Stimulated activated CD4-positive, alpha-beta T cell treated with anti-CD3 and anti-CD28 coated beads, TNF-alpha, amount 100 ng/mL, for 1 hour (primary cell): ENCODE measurements around the gene DYRK1B.
A peak's percentile ranks its signal among the peaks of the same experiment; 100 is the strongest.
"Not testable (repeated sequence)": the region's sequence is repeated elsewhere in the genome, so short reads cannot be mapped to it uniquely, and the experiment has no call there.

Experiments
- DNase-seq, 3 donors: peaks; one replicate each; pipeline ENCODE4 v3.0.0-alpha.2; 2020; ENCODE audit warnings: low read depth in 3 of 3, low spot score in 1 of 3

The DYRK1B gene

GRCh38 chr19:39833464-39834286, at the start of gene DYRK1B:
Gene DYRK1B (minus strand): TSS chr19:39834162. CDS start chr19:39831867, 2,295 bp downstream.
- peak; percentile 92 to 97 (median 96) for DNase-seq

GRCh38 chr19:39882645-39883044, 48.7 kb upstream of the DYRK1B start:
- DNase-seq, result not testable (repeated sequence)

GRCh38 chr19:39881495-39882110, 47.6 kb upstream of the DYRK1B start:
- DNase-seq, result not testable (repeated sequence)

GRCh38 chr19:39880241-39880640, 46.3 kb upstream of the DYRK1B start:
- DNase-seq, result not testable (repeated sequence)

- DNase-seq, result not testable (repeated sequence)
Observed at GRCh38 chr19:39879796-39880195, 45.8 kb upstream of the DYRK1B start.

GRCh38 chr19:39878866-39879265, 44.9 kb upstream of the DYRK1B start:
- DNase-seq, result not testable (repeated sequence)

- DNase-seq, result no peak
Observed at GRCh38 chr19:39878398-39878797, 44.4 kb upstream of the DYRK1B start.

- DNase-seq, result not testable (repeated sequence)
Observed at GRCh38 chr19:39877982-39878381, 44.0 kb upstream of the DYRK1B start.

- not testable (repeated sequence) for DNase-seq
Observed at GRCh38 chr19:39877488-39877887, 43.5 kb upstream of the DYRK1B start.

DNA sequence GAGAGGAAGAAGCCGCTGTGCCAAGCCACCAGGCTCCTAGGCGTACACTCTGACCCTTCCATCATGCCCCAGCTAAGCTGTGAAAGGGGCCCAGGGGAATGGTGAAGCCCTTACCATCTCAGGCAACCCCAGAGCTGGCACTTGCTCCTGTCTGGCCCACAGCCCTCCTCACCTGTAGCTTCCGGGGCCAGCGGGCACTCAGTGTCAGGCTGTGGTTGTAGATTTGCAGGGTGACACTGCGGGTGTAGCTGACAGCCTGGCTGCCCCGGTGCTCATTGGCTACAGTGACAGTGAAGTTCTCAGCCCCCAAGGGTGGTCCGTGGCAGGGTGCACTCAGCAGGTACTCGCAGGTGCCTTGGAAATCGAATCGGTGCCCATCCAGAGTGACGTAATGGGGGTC, 42.5 kb upstream of the DYRK1B start:
- not testable (repeated sequence) for DNase-seq

GRCh38 chr19:39875401-39875864, 41.5 kb upstream of the DYRK1B start:
- not testable (repeated sequence) for DNase-seq

DNA sequence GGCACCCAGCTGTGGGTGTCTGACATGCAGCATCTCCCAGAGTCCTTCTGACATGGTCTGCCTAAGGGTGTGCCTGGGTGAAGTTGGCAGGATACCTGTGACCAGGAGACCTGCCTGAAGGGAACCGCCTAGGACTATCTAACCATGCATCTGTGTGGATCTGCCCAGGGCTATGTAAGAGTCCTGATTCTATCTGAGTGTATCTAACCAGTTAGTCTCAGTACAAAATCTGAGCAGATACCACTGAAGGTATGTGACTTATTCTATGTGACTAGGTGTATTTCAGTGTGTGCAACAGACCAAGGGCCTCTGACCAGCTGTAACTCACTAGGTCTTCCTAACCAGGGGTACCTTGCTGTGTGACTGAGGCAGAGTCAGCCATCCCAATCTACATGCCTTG, 40.4 kb upstream of the DYRK1B start:
- DNase-seq, result no peak

GRCh38 chr19:39873385-39873784, 39.4 kb upstream of the DYRK1B start:
- no peak for DNase-seq

- DNase-seq, result no peak
Observed at GRCh38 chr19:39871886-39872866, 38.2 kb upstream of the DYRK1B start.

- no peak for DNase-seq
Observed at GRCh38 chr19:39871362-39871761, 37.4 kb upstream of the DYRK1B start.

- DNase-seq, result no peak
Observed at GRCh38 chr19:39870171-39870971, 36.4 kb upstream of the DYRK1B start.

- DNase-seq, result no peak
Observed at GRCh38 chr19:39867952-39868351, 34.0 kb upstream of the DYRK1B start.

DNA sequence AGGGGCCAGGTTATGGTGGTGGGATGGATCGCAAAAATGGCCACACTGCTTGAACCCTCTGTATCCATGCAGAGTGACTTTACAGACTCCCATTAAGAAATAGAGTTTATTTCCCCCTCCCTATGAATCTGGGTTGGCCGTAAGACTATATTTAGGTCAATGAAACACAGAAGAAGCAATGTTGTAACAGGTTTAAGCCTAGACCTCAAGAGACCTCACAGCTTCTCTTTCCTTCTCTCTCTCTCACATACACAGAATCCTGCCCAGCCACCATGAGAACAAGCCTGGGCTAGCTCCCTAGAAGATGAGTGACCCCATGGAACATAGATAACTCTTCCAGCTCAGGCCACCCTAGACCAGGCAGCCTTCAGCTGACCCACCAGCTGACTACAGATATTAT, 33.2 kb upstream of the DYRK1B start:
- no peak for DNase-seq

DNA sequence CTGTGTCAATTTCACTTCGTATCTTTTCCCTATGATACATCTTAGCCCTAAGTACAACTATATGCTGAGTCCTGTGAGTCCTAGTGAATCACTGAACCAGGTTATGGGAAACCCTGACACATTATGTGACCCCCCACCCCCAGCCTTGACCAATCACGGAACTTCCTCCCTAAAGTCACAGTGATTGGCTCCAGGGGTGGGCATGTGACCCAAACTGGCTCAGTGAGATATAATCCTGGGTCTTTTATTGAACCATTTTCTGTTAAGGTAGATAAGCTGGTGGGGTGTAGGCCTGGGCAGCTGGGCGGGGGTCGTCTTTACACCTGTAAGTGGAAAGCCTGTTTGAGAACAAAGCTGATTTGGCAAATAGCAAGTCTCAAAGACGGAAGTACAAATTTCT, 32.0 kb upstream of the DYRK1B start:
- no peak for DNase-seq

DNA sequence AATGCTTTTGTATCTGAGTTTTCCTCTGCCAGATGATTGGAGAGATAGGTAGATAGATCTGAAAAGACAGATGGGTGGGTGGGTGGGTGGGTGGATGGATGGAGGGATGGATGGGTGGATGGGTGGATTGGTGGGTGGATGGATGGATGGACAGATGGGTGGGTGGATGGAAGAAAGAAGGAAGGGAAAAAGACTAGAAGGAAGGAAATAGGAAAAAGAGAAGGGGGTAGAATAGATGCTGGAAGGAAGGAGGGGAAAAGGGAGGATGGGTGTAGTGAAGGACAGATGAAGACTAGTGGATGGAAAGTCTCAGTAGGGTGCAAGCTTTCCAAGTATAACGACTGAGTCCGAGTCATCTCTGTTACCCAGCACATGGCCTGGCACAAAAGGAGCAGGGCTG, 31.2 kb upstream of the DYRK1B start:
- no peak for DNase-seq
